ENCODE measurements around the gene MEF2C.

GRCh38 chr5:88838500-88838899 is 44.5 kb downstream of the MEF2C start:
- no peak for TF ChIP-seq CTCF (IDR thresholded peaks at IDR 0.05; ENCODE audit: low read depth, low read length, poor library complexity, severe bottlenecking)
- TF ChIP-seq EZH2phosphoT487 (IDR thresholded peaks at IDR 0.05; ENCODE audit: borderline replicate concordance, low read length), result no peak

Data from DOHH2 (cell line).